ENCODE data around the gene VMO1. TPM values are rescaled to one million over a fixed set of nuclear protein-coding genes. Genes with fewer than 3 reads are reported as not detected.
"Not testable (repeated sequence)": the region's sequence is repeated elsewhere in the genome, so short reads cannot be mapped to it uniquely, and the experiment has no call there.

The VMO1 gene
- total RNA-seq (1 to 10 TPM in 1 of 2 donors, under 1 TPM in 1; 0.62 to 1.3 TPM), polyA plus RNA-seq (ENCODE audit: insufficient read depth, low read depth, low replicate concordance) (0.98 TPM)
- long read RNA-seq, donor 1, result 0 reads
- long read RNA-seq, donor 2, partial matches to known transcripts, result 0 of 1 reads
- long read RNA-seq, donor 2, other reads (novel, unspliced or antisense), result 0 of 1 reads

- no peaks in the 10 kb centered on the region for H3K27me3 ChIP-seq
- TF ChIP-seq POLR2A (IDR thresholded peaks at IDR 0.05), result no peak
- TF ChIP-seq CTCF (IDR thresholded peaks at IDR 0.05), result no peak
- H3K9me3 ChIP-seq, result no peaks in the 10 kb centered on the region
- H3K4me3 ChIP-seq, result no peak within 1 kb of the TSS
- 2 to 8% methylated on average over 14 to 24 of the region's 24 CpGs for WGBS, 2 donors
- no peak within 1 kb of the TSS for H3K27ac ChIP-seq
- intact Hi-C loops (cut with DNase I; ENCODE audit: low total_unique reads), result no loop called here
- H3K36me3 ChIP-seq (ENCODE audit: low read depth, missing control alignments), result no peaks in the 10 kb centered on the region
- H3K4me1 ChIP-seq, result peaks cover 24% of the 10 kb centered on the region
- DNase-seq, result no peak
These were observed at the start of gene VMO1 for GRCh38 chr17:4786106-4786511. VMO1 (minus strand) TSS chr17:4786364; CDS start chr17:4786352, 12 bp downstream.

- Histone ChIP-seq H3K27me3 (no peaks in the 10 kb centered on the region), H3K27ac (peak overlapping the region; percentile 91 to 95)
These were observed 48.5 kb upstream of the VMO1 start for GRCh38 chr17:4834681-4835020.

GRCh38 chr17:4833941-4834680, 47.9 kb upstream of the VMO1 start:
- Histone ChIP-seq H3K27ac (peak overlapping the region; percentile 91 to 95), H3K4me3 (peak overlapping the region; percentile 93 to 94), H3K36me3 (ENCODE audit: low read depth, missing control alignments) (no peaks in the 10 kb centered on the region), H3K27me3 (no peaks in the 10 kb centered on the region), H3K9me3 (no peaks in the 10 kb centered on the region), H3K4me1 (peaks cover 46% of the 10 kb centered on the region)
- intact Hi-C loops (cut with DNase I; ENCODE audit: low total_unique reads), result no loop called here
- DNase-seq, result peak; percentile 60
- 2 to 3% methylated on average over 15 of the region's 15 CpGs for WGBS, 2 donors
- no peak for TF ChIP-seq POLR2A (IDR thresholded peaks at IDR 0.05)
- TF ChIP-seq CTCF (IDR thresholded peaks at IDR 0.05), result no peak

More at GRCh38 chr17:4834681-4835020, 48.5 kb upstream of the VMO1 start:
- TF ChIP-seq POLR2A (IDR thresholded peaks at IDR 0.05) (no peak), CTCF (IDR thresholded peaks at IDR 0.05) (no peak)
- DNase-seq, result no peak
- Histone ChIP-seq H3K36me3 (ENCODE audit: low read depth, missing control alignments) (no peaks in the 10 kb centered on the region), H3K4me3 (no peak overlapping the region), H3K4me1 (peaks cover 51% of the 10 kb centered on the region), H3K9me3 (no peaks in the 10 kb centered on the region)
- 43 to 45% methylated on average over 4 of the region's 4 CpGs for WGBS, 2 donors
- intact Hi-C loops (cut with DNase I; ENCODE audit: low total_unique reads), result no loop called here

GRCh38 chr17:4833178-4833940, 47.2 kb upstream of the VMO1 start, which contains the start of gene MINK1:
MINK1 (plus strand) TSS chr17:4833340; CDS start chr17:4833584, 244 bp downstream.
- 0% methylated on average over 45 to 85 of the region's 91 CpGs for WGBS, 2 donors
- Histone ChIP-seq H3K4me3 (peak within 1 kb of the TSS; percentile 93 to 94), H3K27ac (peak within 1 kb of the TSS; percentile 91 to 95), H3K4me1 (peaks cover 38% of the 10 kb centered on the region), H3K9me3 (no peaks in the 10 kb centered on the region), H3K36me3 (ENCODE audit: low read depth, missing control alignments) (no peaks in the 10 kb centered on the region), H3K27me3 (no peaks in the 10 kb centered on the region)
- intact Hi-C loops (cut with DNase I; ENCODE audit: low total_unique reads), result no loop called here
- peak; percentile 91 for DNase-seq
- TF ChIP-seq POLR2A (IDR thresholded peaks at IDR 0.05) (peak; percentile 45), CTCF (IDR thresholded peaks at IDR 0.05) (no peak)

GRCh38 chr17:4832829-4833177, 46.6 kb upstream of the VMO1 start:
- intact Hi-C loops (cut with DNase I; ENCODE audit: low total_unique reads); H3K36me3 ChIP-seq (ENCODE audit: low read depth, missing control alignments); H3K27me3 ChIP-seq; H3K9me3 ChIP-seq; DNase-seq: not testable (repeated sequence)
- H3K27ac ChIP-seq, result peak overlapping the region; percentile 91 to 95
- peaks cover 33% of the 10 kb centered on the region for H3K4me1 ChIP-seq
- 0 to 1% methylated on average over 12 of the region's 17 CpGs for WGBS, 2 donors
- H3K4me3 ChIP-seq, result peak overlapping the region; percentile 93 to 94
